Epithelial cell of esophagus (primary cell): ENCODE data around the gene NUCB2.

Experiments used
- DNase-seq: peaks from one replicate; pipeline ENCODE4 v3.0.0; 2010; ENCODE audit warnings: low read depth
- H3K4me3 ChIP-seq: 2 replicates; pipeline ENCODE4 v1.5.1; 2011; ENCODE audit warnings: mild to moderate bottlenecking, low read length, control low read depth
- CTCF ChIP-seq: IDR thresholded peaks from 2 replicates; pipeline ENCODE4 v1.5.1; 2011; ENCODE audit warnings: low read depth, mild to moderate bottlenecking, low read length, control low read depth, inconsistent platforms; ENCODE audit not compliant: insufficient read depth; ENCODE audit errors: missing control alignments

Gene NUCB2

GRCh38 chr11:17333799-17334586 lies 57.5 kb downstream of the NUCB2 start:
- TF ChIP-seq CTCF: no peak
- H3K4me3 ChIP-seq: no peak overlapping the region
- DNase-seq: no peak

- no peak for TF ChIP-seq CTCF
- no peak for DNase-seq
- H3K4me3 ChIP-seq: no peak overlapping the region
These were observed 66.7 kb downstream of the NUCB2 start for GRCh38 chr11:17343257-17343656.

GRCh38 chr11:17343907-17344306 lies 67.4 kb downstream of the NUCB2 start:
- DNase-seq: peak; percentile 86
- no peak for TF ChIP-seq CTCF

GRCh38 chr11:17347676-17348075 lies 71.1 kb downstream of the NUCB2 start:
- TF ChIP-seq CTCF: no peak
- peak; percentile 46 for DNase-seq
- no peak overlapping the region for H3K4me3 ChIP-seq

More at GRCh38 chr11:17343907-17344306, 67.4 kb downstream of the NUCB2 start:
- no peak overlapping the region for H3K4me3 ChIP-seq

GRCh38 chr11:17350455-17351171 lies 74.1 kb downstream of the NUCB2 start:
- peak; percentile 36 for DNase-seq
- H3K4me3 ChIP-seq: no peak overlapping the region
- TF ChIP-seq CTCF: no peak

GRCh38 chr11:17351172-17351509 lies 74.6 kb downstream of the NUCB2 start:
- no peak for DNase-seq
- TF ChIP-seq CTCF: peak; percentile 36
- peak overlapping the region; percentile 63 for H3K4me3 ChIP-seq
